ENCODE measurements around the gene CDH15. TPM values are rescaled to one million over a fixed set of nuclear protein-coding genes. Genes with fewer than 3 reads are reported as not detected.
"Not testable (repeated sequence)": the region's sequence is repeated elsewhere in the genome, so short reads cannot be mapped to it uniquely, and the experiment has no call there.

CDH15 gene
- total and polyA plus RNA-seq, 2 donors (not counting 1 experiment from before 2014, with no cell fraction given): not detected

DNA sequence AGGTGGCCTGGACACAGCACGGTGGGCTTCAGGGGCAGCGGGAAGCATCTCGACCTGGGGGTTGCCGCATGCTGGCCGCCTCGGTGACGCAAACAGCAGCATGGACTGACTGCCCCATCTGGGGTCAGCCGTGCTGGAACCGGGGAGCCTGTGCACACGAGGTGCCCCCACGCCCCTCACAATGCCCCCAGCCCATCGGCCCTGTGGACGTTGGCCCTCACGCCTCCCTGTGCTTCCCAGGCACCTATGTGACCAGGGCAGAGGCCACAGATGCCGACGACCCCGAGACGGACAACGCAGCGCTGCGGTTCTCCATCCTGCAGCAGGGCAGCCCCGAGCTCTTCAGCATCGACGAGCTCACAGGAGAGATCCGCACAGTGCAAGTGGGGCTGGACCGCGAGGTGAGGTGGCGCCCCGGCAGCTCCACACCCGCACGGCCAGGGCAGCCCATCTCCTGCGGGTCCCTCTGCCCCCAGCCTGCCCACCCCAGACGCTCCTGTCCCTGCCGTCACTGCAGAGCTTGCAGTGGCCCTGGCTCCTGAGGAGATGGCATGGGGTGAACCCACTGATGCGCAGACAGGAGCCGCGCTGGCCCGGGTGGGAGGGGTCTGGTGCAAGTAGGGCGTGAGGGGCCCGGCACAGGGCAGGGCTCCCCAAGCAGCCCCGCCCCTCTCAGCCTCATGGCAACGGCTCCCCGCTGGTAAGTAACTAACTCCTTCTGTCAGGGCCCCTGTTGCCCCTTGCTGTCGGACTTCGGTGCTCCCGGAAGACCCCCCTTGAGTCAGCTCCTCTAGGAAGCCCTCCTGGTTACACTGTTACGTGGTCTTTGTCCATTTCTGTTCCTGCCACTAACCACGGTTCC is 13.6 kb downstream of the CDH15 start:
- H3K27me3 ChIP-seq (replicated peaks in 1 of 4; ENCODE audit: control extremely low read depth in 1 of 4, control insufficient read depth in 3 of 4, insufficient read depth in 4 of 4, low read length in 3 of 4): no peaks in the 10 kb centered on the region
- H3K36me3 ChIP-seq (replicated peaks in 1 of 2; ENCODE audit: control extremely low read depth in 1 of 2, control insufficient read depth in 1 of 2, extremely low read depth in 1 of 2, insufficient read depth in 2 of 2, low read length in 1 of 2): no peaks in the 10 kb centered on the region
- H3K4me1 Mint-ChIP-seq: no peaks in the 10 kb centered on the region
- no peak overlapping the region for H3K4me2 ChIP-seq (replicated peaks; ENCODE audit: low read depth, low read length, poor library complexity, severe bottlenecking)
- no peak for TF ChIP-seq EZH2 (IDR thresholded peaks at IDR 0.05; ENCODE audit: borderline replicate concordance, insufficient read depth, low read depth, low read length, poor library complexity, severe bottlenecking)
- TF ChIP-seq, protein P1, sequence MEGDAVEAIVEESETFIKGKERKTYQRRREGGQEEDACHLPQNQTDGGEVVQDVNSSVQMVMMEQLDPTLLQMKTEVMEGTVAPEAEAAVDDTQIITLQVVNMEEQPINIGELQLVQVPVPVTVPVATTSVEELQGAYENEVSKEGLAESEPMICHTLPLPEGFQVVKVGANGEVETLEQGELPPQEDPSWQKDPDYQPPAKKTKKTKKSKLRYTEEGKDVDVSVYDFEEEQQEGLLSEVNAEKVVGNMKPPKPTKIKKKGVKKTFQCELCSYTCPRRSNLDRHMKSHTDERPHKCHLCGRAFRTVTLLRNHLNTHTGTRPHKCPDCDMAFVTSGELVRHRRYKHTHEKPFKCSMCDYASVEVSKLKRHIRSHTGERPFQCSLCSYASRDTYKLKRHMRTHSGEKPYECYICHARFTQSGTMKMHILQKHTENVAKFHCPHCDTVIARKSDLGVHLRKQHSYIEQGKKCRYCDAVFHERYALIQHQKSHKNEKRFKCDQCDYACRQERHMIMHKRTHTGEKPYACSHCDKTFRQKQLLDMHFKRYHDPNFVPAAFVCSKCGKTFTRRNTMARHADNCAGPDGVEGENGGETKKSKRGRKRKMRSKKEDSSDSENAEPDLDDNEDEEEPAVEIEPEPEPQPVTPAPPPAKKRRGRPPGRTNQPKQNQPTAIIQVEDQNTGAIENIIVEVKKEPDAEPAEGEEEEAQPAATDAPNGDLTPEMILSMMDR (IDR thresholded peaks at IDR 0.05): no peak
- intact Hi-C loops (cut with micrococcal nuclease): no loop called here
- H3K27ac Mint-ChIP-seq: no peak overlapping the region
- H2AFZ ChIP-seq (ENCODE audit: insufficient read depth, low read depth, low read length, poor library complexity, severe bottlenecking): no peak overlapping the region
- DNase-seq (peak; percentile 48), ATAC-seq (ENCODE audit: low read depth) (peak; percentile 22)
- no peak overlapping the region for H3K9ac ChIP-seq (ENCODE audit: low read length)
- H3K4me3 Mint-ChIP-seq: no peak overlapping the region
- no peaks in the 10 kb centered on the region for H3K4me1 ChIP-seq (ENCODE audit: control insufficient read depth in 2 of 2, insufficient read depth in 2 of 2, low read length in 2 of 2)
- no peaks in the 10 kb centered on the region for H3K9me3 Mint-ChIP-seq (ENCODE audit: insufficient read depth)
- no peaks in the 10 kb centered on the region for H4K20me1 ChIP-seq (ENCODE audit: control insufficient read depth, insufficient read depth, low read length, poor library complexity, severe bottlenecking)
- no peak overlapping the region for H3K27ac ChIP-seq (ENCODE audit: low read length in 2 of 2)
- H3K9me3 ChIP-seq (ENCODE audit: control extremely low read depth in 1 of 3, control insufficient read depth in 2 of 3, insufficient read depth in 1 of 3, low read length in 2 of 3): peaks cover 0 to 16% (median 0%) of the 10 kb centered on the region in 3 donors
- WGBS (ENCODE audit: insufficient coverage): 84% methylated on average over 44 of the region's 48 CpGs
- POLR2A ChIA-PET: no interaction called here
- H3K27me3 Mint-ChIP-seq: no peaks in the 10 kb centered on the region
- no peak overlapping the region for H3K4me3 ChIP-seq (ENCODE audit: control extremely low read depth in 1 of 5, extremely low read depth in 1 of 5, insufficient read depth in 1 of 5, low read depth in 2 of 5, low read length in 4 of 5)
- CTCF ChIA-PET: no interaction called here
- H3K79me2 ChIP-seq (ENCODE audit: control insufficient read depth, insufficient read depth, low read length): no peaks in the 10 kb centered on the region

DNA sequence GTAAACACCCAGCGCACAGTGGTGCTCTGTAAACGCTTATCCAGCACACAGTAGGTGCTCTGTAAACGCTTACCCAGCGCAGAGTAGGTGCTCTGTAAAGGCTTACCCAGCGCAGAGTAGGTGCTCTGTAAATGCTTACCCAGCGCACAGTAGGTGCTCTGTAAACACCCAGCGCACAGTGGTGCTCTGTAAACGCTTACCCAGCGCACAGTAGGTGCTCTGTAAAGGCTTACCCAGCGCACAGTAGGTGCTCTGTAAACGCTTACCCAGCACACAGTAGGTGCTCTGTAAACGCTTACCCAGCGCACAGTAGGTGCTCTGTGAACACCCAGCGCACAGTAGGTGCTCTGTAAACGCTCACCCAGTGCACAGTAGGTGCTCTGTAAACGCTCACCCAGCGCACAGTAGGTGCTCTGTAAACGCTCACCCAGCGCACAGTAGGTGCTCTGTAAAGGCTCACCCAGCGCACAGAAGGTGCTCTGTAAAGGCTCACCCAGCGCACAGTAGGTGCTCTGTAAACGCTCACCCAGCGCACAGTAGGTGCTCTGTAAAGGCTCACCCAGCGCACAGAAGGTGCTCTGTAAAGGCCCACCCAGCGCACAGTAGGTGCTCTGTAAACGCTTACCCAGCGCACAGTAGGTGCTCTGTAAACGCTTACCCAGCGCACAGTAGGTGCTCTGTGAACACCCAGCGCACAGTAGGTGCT is 14.5 kb downstream of the CDH15 start:
- H3K4me3 ChIP-seq (ENCODE audit: control extremely low read depth in 1 of 5, extremely low read depth in 1 of 5, insufficient read depth in 1 of 5, low read depth in 2 of 5, low read length in 4 of 5); H3K79me2 ChIP-seq (ENCODE audit: control insufficient read depth, insufficient read depth, low read length); H3K36me3 ChIP-seq (replicated peaks in 1 of 2; ENCODE audit: control extremely low read depth in 1 of 2, control insufficient read depth in 1 of 2, extremely low read depth in 1 of 2, insufficient read depth in 2 of 2, low read length in 1 of 2); H3K4me1 Mint-ChIP-seq; intact Hi-C loops (cut with micrococcal nuclease); H3K4me2 ChIP-seq (replicated peaks; ENCODE audit: low read depth, low read length, poor library complexity, severe bottlenecking); H3K4me1 ChIP-seq (ENCODE audit: control insufficient read depth in 2 of 2, insufficient read depth in 2 of 2, low read length in 2 of 2); H3K9me3 Mint-ChIP-seq (ENCODE audit: insufficient read depth); H3K27ac ChIP-seq (ENCODE audit: low read length in 2 of 2); H3K27me3 ChIP-seq (replicated peaks in 1 of 4; ENCODE audit: control extremely low read depth in 1 of 4, control insufficient read depth in 3 of 4, insufficient read depth in 4 of 4, low read length in 3 of 4); H3K27ac Mint-ChIP-seq; H3K9ac ChIP-seq (ENCODE audit: low read length); DNase-seq; ATAC-seq (ENCODE audit: low read depth); CTCF ChIA-PET; H3K27me3 Mint-ChIP-seq; H2AFZ ChIP-seq (ENCODE audit: insufficient read depth, low read depth, low read length, poor library complexity, severe bottlenecking); H4K20me1 ChIP-seq (ENCODE audit: control insufficient read depth, insufficient read depth, low read length, poor library complexity, severe bottlenecking); H3K4me3 Mint-ChIP-seq: not testable (repeated sequence)
- 93% methylated on average over 25 of the region's 30 CpGs for WGBS (ENCODE audit: insufficient coverage)
- POLR2A ChIA-PET: interaction anchor here (0.7 kb wide), 1 partner anchor 218 kb away, joined by 4 read pairs; no protein-coding TSS in a partner anchor
- H3K9me3 ChIP-seq (ENCODE audit: control extremely low read depth in 1 of 3, control insufficient read depth in 2 of 3, insufficient read depth in 1 of 3, low read length in 2 of 3): peaks cover 0 to 16% (median 0%) of the 10 kb centered on the region in 3 donors

DNA sequence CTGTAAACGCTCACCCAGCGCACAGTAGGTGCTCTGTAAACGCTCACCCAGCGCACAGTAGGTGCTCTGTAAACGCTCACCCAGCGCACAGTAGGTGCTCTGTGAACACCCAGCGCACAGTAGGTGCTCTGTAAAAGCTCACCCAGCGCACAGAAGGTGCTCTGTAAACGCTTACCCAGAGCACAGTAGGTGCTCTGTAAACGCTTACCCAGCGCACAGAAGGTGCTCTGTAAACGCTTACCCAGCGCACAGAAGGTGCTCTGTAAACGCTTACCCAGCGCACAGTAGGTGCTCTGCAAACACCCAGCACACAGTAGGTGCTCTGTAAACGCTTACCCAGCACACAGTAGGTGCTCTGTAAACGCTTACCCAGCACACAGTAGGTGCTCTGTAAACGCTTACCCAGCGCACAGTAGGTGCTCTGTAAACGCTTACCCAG is 15.1 kb downstream of the CDH15 start:
- H4K20me1 ChIP-seq (ENCODE audit: control insufficient read depth, insufficient read depth, low read length, poor library complexity, severe bottlenecking); H3K4me1 ChIP-seq (ENCODE audit: control insufficient read depth in 2 of 2, insufficient read depth in 2 of 2, low read length in 2 of 2); H3K9me3 Mint-ChIP-seq (ENCODE audit: insufficient read depth); H3K27ac Mint-ChIP-seq; H3K27ac ChIP-seq (ENCODE audit: low read length in 2 of 2); H3K27me3 Mint-ChIP-seq; ATAC-seq (ENCODE audit: low read depth); H2AFZ ChIP-seq (ENCODE audit: insufficient read depth, low read depth, low read length, poor library complexity, severe bottlenecking); CTCF ChIA-PET; H3K4me3 Mint-ChIP-seq; H3K79me2 ChIP-seq (ENCODE audit: control insufficient read depth, insufficient read depth, low read length); H3K4me3 ChIP-seq (ENCODE audit: control extremely low read depth in 1 of 5, extremely low read depth in 1 of 5, insufficient read depth in 1 of 5, low read depth in 2 of 5, low read length in 4 of 5); H3K9ac ChIP-seq (ENCODE audit: low read length); DNase-seq; H3K4me1 Mint-ChIP-seq; H3K4me2 ChIP-seq (replicated peaks; ENCODE audit: low read depth, low read length, poor library complexity, severe bottlenecking); H3K27me3 ChIP-seq (replicated peaks in 1 of 4; ENCODE audit: control extremely low read depth in 1 of 4, control insufficient read depth in 3 of 4, insufficient read depth in 4 of 4, low read length in 3 of 4); H3K36me3 ChIP-seq (replicated peaks in 1 of 2; ENCODE audit: control extremely low read depth in 1 of 2, control insufficient read depth in 1 of 2, extremely low read depth in 1 of 2, insufficient read depth in 2 of 2, low read length in 1 of 2); intact Hi-C loops (cut with micrococcal nuclease): not testable (repeated sequence)
- WGBS (ENCODE audit: insufficient coverage): 94% methylated on average over 20 of the region's 20 CpGs
- POLR2A ChIA-PET: interaction anchor here (0.7 kb wide), 1 partner anchor 218 kb away, joined by 4 read pairs; no protein-coding TSS in a partner anchor
- peaks cover 0 to 16% (median 0%) of the 10 kb centered on the region in 3 donors for H3K9me3 ChIP-seq (ENCODE audit: control extremely low read depth in 1 of 3, control insufficient read depth in 2 of 3, insufficient read depth in 1 of 3, low read length in 2 of 3)
